Loucy (cell line): Measurements from ENCODE around the gene RORB.

Experiments
- EZH2phosphoT487 ChIP-seq: fragments of 200-600 bp; IDR thresholded peaks from 2 replicates; pipeline ENCODE4 v1.6.1; 2018; ENCODE audit warnings: antibody characterized with exemption, mild to moderate bottlenecking, moderate library complexity, borderline replicate concordance
- TF ChIP-seq, protein P1 (sequence below): fragments of 200-600 bp; sonication (generic); conservative IDR thresholded peaks from 2 replicates; pipeline ENCODE4 v1.5.1; 2014; ENCODE audit warnings: mild to moderate bottlenecking, antibody characterized with exemption, low read length

GRCh38 chr9:74598874-74599273, 101.7 kb downstream of the RORB start:
- TF ChIP-seq, protein P1, sequence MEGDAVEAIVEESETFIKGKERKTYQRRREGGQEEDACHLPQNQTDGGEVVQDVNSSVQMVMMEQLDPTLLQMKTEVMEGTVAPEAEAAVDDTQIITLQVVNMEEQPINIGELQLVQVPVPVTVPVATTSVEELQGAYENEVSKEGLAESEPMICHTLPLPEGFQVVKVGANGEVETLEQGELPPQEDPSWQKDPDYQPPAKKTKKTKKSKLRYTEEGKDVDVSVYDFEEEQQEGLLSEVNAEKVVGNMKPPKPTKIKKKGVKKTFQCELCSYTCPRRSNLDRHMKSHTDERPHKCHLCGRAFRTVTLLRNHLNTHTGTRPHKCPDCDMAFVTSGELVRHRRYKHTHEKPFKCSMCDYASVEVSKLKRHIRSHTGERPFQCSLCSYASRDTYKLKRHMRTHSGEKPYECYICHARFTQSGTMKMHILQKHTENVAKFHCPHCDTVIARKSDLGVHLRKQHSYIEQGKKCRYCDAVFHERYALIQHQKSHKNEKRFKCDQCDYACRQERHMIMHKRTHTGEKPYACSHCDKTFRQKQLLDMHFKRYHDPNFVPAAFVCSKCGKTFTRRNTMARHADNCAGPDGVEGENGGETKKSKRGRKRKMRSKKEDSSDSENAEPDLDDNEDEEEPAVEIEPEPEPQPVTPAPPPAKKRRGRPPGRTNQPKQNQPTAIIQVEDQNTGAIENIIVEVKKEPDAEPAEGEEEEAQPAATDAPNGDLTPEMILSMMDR = no peak
- no peak for TF ChIP-seq EZH2phosphoT487
